GM21390 (cell line): ENCODE data around the gene KCNT2.

ENCODE experiments used
- ATAC-seq: cut with Tn5 transposase; IDR thresholded peaks from one replicate; pipeline ENCODE4 v1.9.1; 2021; ENCODE audit not compliant: unreplicated experiment

Gene KCNT2

GRCh38 chr1:196214866-196215265 is 393.4 kb downstream of the KCNT2 start:
- ATAC-seq: no peak

GRCh38 chr1:196209983-196210382 is 398.3 kb downstream of the KCNT2 start:
- no peak for ATAC-seq

GRCh38 chr1:196209265-196209664 is 399.0 kb downstream of the KCNT2 start:
- ATAC-seq: no peak

GRCh38 chr1:196207612-196208217 is 400.5 kb downstream of the KCNT2 start:
- no peak for ATAC-seq

- no peak for ATAC-seq
These were observed 402.4 kb downstream of the KCNT2 start for GRCh38 chr1:196205882-196206281.

GRCh38 chr1:196196486-196196885 is 411.8 kb downstream of the KCNT2 start:
- no peak for ATAC-seq

- ATAC-seq: no peak
These were observed 414.2 kb downstream of the KCNT2 start for GRCh38 chr1:196193896-196194559.

GRCh38 chr1:196183941-196184340 is 424.3 kb downstream of the KCNT2 start:
- ATAC-seq: no peak

GRCh38 chr1:196181594-196181878 is 426.7 kb downstream of the KCNT2 start:
- no peak for ATAC-seq

GRCh38 chr1:196180847-196181593 is 427.2 kb downstream of the KCNT2 start:
- no peak for ATAC-seq

GRCh38 chr1:196178083-196178635 is 430.1 kb downstream of the KCNT2 start:
- no peak for ATAC-seq
